Vagina (tissue), 2 donors: ENCODE measurements around the gene ENTREP1. TPM values are rescaled to one million over a fixed set of nuclear protein-coding genes. Genes with fewer than 3 reads are reported as not detected.

ENCODE experiments used
- DNase-seq, 2 donors: peaks; one replicate each; pipeline ENCODE4 v3.0.0-alpha.2; 2017; ENCODE audit errors: extremely low spot score in 2 of 2
- H3K27ac ChIP-seq: fragments of 200-600 bp; sonication (generic); one replicate; pipeline ENCODE4 v1.5.1; 2019
- H3K27me3 ChIP-seq: fragments of 200-600 bp; sonication (generic); one replicate; pipeline ENCODE4 v1.5.1; 2019
- H3K36me3 ChIP-seq, 2 donors: fragments of 200-600 bp; sonication (generic); one replicate each; pipeline ENCODE4 v1.5.1; 2017 to 2019
- H3K4me1 ChIP-seq: fragments of 200-600 bp; sonication (generic); one replicate; pipeline ENCODE4 v1.5.1; 2019
- H3K4me3 ChIP-seq, 2 donors: fragments of 200-600 bp; sonication (generic); 1 replicate in 1 of 2; 2 replicates in 1 of 2; pipeline ENCODE4 v1.5.1; 2016 to 2019
- H3K9me3 ChIP-seq: fragments of 200-600 bp; sonication (generic); one replicate; pipeline ENCODE4 v1.5.1; 2019
- POLR2A ChIP-seq, 2 donors: fragments of 450-650 bp; IDR thresholded peaks; one replicate each; pipeline ENCODE4 v1.6.1; 2017; ENCODE audit warnings: antibody characterized with exemption in 2 of 2, mild to moderate bottlenecking in 2 of 2, moderate library complexity in 2 of 2
- POLR2AphosphoS5 ChIP-seq, 2 donors: sonication (generic); formaldehyde crosslinking; IDR thresholded peaks; one replicate each; pipeline ENCODE4 v1.9.0; 2017; ENCODE audit warnings: antibody characterized with exemption in 2 of 2, mild to moderate bottlenecking in 2 of 2, low read depth in 1 of 2; ENCODE audit not compliant: insufficient read depth in 1 of 2
- intact Hi-C: fragments of 100-400 bp; cut with DNase I; formaldehyde crosslinking; loops from one replicate; pipeline ENCODE4 v1.15.1; 2023
- total RNA-seq: library from RNA; depleted of rRNA; stranded (reverse); fragments of >200 nt; gene quantifications from one replicate; pipeline ENCODE4 v1.2.3, GENCODE V29; 2016
- TF ChIP-seq, protein P1 (sequence below), 3 experiments: fragments of 450-650 bp in 2 of 3; fragments of 200-600 bp in 1 of 3; sonication (generic) in 1 of 3; IDR thresholded peaks; one replicate each; pipeline ENCODE4 v1.5.1; 2017 to 2019; ENCODE audit warnings: antibody characterized with exemption in 3 of 3, mild to moderate bottlenecking in 2 of 3, moderate library complexity in 2 of 3

ENTREP1 gene
- total RNA-seq, 1 donor from 2014 or later, result 12.5 TPM

DNA sequence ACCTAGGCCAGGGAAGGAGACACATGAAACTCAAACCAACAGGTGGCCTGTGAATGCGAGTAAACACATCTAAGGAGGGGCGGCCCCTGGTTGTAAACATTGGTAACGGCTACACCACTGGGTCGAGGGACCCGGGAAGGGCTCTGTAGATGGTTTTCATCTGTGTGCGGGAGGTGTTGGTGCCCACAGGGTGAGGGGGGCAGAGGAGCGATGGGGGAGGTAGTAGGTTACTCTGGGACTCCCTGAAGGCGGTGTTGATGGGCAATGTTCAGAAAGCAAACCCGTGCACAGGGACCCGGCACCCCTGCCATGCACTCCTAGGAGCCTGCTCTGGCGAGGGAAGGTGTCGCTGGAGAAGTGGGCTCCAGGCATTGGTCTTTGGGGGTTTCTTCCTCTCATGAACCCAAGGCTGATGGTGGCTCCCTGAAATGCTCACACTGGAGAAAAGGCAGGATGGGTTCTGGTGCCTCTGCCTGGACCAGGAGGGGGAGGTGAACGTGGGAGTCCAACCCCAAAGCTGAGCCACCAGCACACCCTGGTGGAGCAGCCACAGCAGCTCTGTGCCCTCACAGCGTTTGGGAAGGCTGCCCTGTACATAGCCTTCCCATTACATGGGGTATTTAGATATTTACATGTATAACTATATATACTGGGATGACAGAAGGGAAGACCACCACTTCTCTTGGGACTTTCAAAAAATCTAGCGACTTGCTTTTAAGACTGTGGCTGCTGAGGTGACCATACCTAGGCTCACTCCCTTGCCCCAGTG, 103.2 kb downstream of the ENTREP1 start:
- Histone ChIP-seq H3K9me3 (no peaks in the 10 kb centered on the region), H3K4me1 (no peaks in the 10 kb centered on the region), H3K27ac (no peak overlapping the region), H3K4me3 (no peak overlapping the region), H3K27me3 (no peaks in the 10 kb centered on the region), H3K36me3 (no peaks in the 10 kb centered on the region)
- intact Hi-C loops, result no loop called here
- TF ChIP-seq POLR2AphosphoS5 (IDR thresholded peaks at IDR 0.05; ENCODE audit: insufficient read depth in 1 of 2, low read depth in 1 of 2) (no peak), POLR2A (IDR thresholded peaks at IDR 0.05) (no peak)
- TF ChIP-seq, protein P1, sequence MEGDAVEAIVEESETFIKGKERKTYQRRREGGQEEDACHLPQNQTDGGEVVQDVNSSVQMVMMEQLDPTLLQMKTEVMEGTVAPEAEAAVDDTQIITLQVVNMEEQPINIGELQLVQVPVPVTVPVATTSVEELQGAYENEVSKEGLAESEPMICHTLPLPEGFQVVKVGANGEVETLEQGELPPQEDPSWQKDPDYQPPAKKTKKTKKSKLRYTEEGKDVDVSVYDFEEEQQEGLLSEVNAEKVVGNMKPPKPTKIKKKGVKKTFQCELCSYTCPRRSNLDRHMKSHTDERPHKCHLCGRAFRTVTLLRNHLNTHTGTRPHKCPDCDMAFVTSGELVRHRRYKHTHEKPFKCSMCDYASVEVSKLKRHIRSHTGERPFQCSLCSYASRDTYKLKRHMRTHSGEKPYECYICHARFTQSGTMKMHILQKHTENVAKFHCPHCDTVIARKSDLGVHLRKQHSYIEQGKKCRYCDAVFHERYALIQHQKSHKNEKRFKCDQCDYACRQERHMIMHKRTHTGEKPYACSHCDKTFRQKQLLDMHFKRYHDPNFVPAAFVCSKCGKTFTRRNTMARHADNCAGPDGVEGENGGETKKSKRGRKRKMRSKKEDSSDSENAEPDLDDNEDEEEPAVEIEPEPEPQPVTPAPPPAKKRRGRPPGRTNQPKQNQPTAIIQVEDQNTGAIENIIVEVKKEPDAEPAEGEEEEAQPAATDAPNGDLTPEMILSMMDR (IDR thresholded peaks at IDR 0.05), result no peak
- DNase-seq, result no peak

DNA sequence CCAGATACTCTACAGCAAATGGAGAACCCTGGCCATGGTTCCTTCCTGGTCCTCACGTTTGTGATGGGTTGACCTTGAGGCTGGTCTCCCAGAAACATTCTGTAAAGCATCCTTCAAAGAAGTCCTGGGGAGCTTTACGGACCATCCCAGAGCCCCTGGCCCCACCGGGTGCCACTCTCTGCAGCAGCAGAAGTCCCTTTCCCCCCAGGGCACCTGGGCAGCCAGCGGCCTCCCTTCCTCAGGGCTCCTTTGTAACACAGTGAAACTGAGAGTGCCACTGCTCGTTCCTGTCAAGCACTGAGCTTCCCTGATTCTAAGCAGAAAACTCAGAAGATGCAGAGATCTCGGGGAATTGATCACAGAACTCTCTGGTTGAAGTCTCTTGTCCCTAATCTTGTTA, 104.3 kb downstream of the ENTREP1 start:
- H3K36me3 ChIP-seq, result no peaks in the 10 kb centered on the region
- DNase-seq, result no peak
- H3K4me1 ChIP-seq, result no peaks in the 10 kb centered on the region
- no peaks in the 10 kb centered on the region for H3K9me3 ChIP-seq
- TF ChIP-seq POLR2AphosphoS5 (IDR thresholded peaks at IDR 0.05; ENCODE audit: insufficient read depth in 1 of 2, low read depth in 1 of 2) (no peak), POLR2A (IDR thresholded peaks at IDR 0.05) (no peak)
- H3K27ac ChIP-seq, result no peak overlapping the region
- no peak overlapping the region for H3K4me3 ChIP-seq
- H3K27me3 ChIP-seq, result no peaks in the 10 kb centered on the region
- intact Hi-C loops, result no loop called here

GRCh38 chr9:69430206-69430605, 105.2 kb downstream of the ENTREP1 start:
- Histone ChIP-seq H3K4me3 (no peak overlapping the region), H3K27ac (no peak overlapping the region), H3K36me3 (no peaks in the 10 kb centered on the region), H3K9me3 (no peaks in the 10 kb centered on the region), H3K27me3 (no peaks in the 10 kb centered on the region), H3K4me1 (no peaks in the 10 kb centered on the region)
- intact Hi-C loops, result no loop called here
- TF ChIP-seq POLR2A (IDR thresholded peaks at IDR 0.05), result no peak
- TF ChIP-seq, protein P1 (IDR thresholded peaks at IDR 0.05), result no peak
- no peak for TF ChIP-seq POLR2AphosphoS5 (IDR thresholded peaks at IDR 0.05; ENCODE audit: insufficient read depth in 1 of 2, low read depth in 1 of 2)
- DNase-seq, result no peak

- H3K4me3 ChIP-seq, result no peak overlapping the region
- H3K27me3 ChIP-seq, result no peaks in the 10 kb centered on the region
- H3K9me3 ChIP-seq, result no peaks in the 10 kb centered on the region
- no peaks in the 10 kb centered on the region for H3K4me1 ChIP-seq
- intact Hi-C loops, result no loop called here
- no peak overlapping the region for H3K27ac ChIP-seq
- H3K36me3 ChIP-seq, result no peaks in the 10 kb centered on the region
- TF ChIP-seq POLR2AphosphoS5 (IDR thresholded peaks at IDR 0.05; ENCODE audit: insufficient read depth in 1 of 2, low read depth in 1 of 2) (no peak), POLR2A (IDR thresholded peaks at IDR 0.05) (no peak)
- TF ChIP-seq, protein P1 (IDR thresholded peaks at IDR 0.05), result no peak
- no peak for DNase-seq
Observed at GRCh38 chr9:69431203-69431602, 106.2 kb downstream of the ENTREP1 start.

- DNase-seq, result no peak
- Histone ChIP-seq H3K27ac (no peak overlapping the region), H3K4me1 (no peaks in the 10 kb centered on the region), H3K9me3 (no peaks in the 10 kb centered on the region), H3K36me3 (no peaks in the 10 kb centered on the region), H3K4me3 (no peak overlapping the region), H3K27me3 (no peaks in the 10 kb centered on the region)
- intact Hi-C loops, result no loop called here
- TF ChIP-seq POLR2A (IDR thresholded peaks at IDR 0.05), result no peak
Observed at GRCh38 chr9:69431777-69432176, 106.8 kb downstream of the ENTREP1 start.

GRCh38 chr9:69432623-69433022, 107.6 kb downstream of the ENTREP1 start:
- Histone ChIP-seq H3K4me1 (no peaks in the 10 kb centered on the region), H3K9me3 (no peaks in the 10 kb centered on the region), H3K4me3 (no peak overlapping the region), H3K27ac (no peak overlapping the region), H3K27me3 (no peaks in the 10 kb centered on the region), H3K36me3 (no peaks in the 10 kb centered on the region)
- DNase-seq, result no peak
- intact Hi-C loops, result no loop called here
- TF ChIP-seq, protein P1 (IDR thresholded peaks at IDR 0.05), result no peak
